ENCODE data around the gene TMEM114. TPM values are rescaled to one million over a fixed set of nuclear protein-coding genes. Genes with fewer than 3 reads are reported as not detected.

Gene TMEM114
- total RNA-seq (2014; rRNA removed; shearing (Covaris generic)): not detected in 2 replicates

DNA sequence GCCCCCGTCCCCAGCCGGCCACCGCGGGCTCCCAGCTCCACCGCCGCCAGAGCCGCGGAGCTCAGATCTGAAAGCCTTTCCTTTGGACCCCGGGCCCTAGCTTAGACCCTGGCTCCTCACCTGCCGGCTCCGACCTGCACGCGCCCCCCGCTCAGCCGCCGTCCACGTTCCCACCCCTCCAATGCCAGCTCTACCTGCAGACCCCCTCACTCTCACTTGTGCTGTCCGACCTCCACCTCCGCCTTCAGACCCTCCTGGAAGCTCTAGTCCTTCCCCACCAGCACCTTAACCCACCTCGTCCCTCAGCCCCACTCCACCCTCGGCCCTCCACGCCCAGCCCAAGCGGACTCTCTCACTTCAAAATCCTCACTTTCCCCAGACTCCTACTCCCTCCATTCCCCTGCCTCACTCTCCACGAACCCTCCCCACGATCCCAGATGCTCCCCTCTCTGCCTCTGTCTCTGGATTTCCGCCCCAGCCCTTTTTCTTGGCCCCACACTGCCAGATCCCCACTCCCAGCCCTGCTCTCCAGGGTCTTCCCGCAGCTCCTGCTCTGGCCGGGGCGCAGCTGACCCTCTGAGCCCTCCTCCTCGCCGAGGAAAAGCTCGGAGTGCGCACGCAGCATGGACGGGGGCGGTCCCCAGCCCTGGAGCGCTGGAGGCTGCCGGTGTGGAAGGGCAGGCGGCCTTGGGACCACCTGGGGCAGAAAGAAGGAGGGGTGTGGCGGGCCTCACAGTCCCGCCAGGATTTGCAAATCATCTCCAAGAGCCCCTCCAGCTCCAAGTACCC is at the start of gene TMEM114:
TSS of gene TMEM114 (minus strand) at position 612 of the 789 bp plus-strand sequence. CDS start 673 bp downstream, outside the sequence.
- DNase-seq (ENCODE audit: low spot score): no peak

- DNase-seq (ENCODE audit: low spot score): no peak
These were observed 49.4 kb upstream of the TMEM114 start for GRCh38 chr16:8639694-8640093.

DNA sequence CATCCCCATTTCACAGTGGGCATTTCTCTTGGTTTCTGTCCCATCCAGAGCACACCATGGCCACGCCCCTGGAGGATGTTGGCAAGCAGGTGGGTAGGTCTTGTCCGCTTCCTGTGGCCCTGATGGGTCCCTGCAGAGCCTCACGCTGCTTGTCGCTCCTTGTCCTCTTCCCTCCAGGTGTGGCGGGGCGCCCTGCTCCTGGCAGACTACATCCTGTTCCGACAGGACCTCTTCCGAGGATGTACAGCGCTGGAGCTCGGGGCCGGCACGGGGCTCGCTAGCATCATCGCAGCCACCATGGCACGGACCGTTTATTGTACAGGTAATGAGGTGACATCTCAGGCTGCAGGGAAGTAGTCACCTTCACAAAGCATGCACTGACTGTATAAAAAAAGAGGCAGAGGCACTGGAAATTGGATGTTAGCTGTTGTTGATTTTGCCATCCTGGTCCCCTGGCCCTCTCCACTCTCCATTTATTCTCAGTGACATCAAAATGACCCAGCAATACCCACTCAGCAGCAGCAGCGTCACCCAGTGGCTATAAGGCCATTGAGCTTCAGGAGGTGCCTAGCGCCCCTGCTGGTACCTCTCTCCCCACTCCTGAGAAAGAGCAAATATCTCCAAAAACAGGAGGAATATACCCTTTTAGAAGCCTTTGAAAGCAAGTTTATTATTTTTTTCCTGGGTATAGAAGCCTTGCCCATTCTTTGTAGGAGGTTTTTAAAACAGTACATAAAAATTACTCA is 44.9 kb upstream of the TMEM114 start:
- DNase-seq (ENCODE audit: low spot score): peak; percentile 26

DNA sequence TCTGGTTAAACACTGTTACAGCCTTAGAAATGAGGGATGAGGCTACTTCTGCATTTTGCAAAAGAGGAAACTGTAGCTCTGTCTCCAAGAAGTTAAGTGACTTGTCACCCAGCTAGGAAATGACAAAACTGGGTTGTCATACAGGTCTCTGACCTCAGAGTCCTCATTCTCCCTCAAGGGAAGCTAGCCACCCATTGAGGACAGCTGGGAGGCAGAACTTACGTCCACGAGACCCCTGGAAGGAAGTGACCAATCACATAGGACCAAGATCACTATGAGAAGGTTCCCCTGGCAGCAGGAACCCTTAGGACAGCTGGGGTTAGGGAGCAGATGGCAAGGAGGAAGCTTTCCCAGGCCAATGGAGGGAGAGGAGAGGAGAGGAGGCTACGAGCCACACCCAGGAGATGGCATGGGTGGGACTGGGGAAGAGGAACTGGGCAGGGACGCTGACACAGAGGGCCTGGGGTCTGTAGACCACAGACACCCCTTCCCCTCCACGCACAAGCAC is 42.4 kb upstream of the TMEM114 start:
- no peak for DNase-seq (ENCODE audit: low spot score)

DNA sequence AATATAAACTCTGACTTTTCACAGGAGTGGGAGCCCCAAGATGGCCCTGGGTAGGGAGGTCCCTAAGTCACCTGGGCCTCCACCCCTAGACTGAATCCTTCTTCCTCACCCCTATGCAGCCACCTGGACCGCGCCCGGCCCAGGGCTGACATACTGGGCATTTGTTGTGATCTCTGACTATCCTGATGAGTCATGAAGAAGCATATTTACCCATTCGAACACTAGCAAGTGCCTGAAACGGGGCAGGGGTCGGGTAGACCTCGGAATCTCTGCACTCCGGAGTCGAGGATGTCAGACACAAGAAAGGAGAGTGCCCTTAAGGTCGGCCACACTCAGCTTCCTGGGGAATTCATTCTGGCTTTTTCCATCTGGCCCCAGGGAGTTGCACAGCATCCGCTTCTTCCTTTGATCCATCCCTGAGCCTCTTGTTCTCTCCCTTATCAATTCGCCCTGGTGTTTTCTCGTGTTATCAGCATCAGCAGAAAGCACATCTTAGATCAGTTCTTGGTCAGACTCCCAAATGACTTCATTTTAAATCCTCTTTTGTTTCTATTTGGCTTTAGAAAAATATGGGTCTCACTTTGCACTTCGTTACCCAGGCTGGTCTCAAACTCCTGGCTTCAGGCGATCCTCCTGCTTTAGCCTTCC is 41.6 kb upstream of the TMEM114 start:
- no peak for DNase-seq (ENCODE audit: low spot score)

DNA sequence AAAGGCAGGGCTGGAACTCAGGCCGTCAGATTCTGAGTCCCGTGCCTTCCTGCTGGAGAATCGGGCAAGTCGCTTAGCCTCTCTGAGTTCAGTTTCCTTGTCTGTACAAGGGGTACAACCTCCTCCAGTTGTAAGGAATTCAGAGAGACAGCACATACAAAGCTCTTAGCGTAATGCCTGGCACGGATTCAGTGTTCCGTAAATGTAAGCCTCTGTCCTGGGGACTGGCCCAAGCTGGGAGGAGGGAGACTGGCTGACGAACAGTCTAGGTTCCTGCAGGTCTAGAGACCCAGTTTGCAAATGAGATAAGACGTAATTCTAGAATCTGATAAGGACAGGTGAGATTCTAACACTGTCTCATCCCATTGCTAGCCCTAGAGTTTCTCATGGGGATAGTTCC is 41.1 kb upstream of the TMEM114 start:
- DNase-seq (ENCODE audit: low spot score): no peak

DNA sequence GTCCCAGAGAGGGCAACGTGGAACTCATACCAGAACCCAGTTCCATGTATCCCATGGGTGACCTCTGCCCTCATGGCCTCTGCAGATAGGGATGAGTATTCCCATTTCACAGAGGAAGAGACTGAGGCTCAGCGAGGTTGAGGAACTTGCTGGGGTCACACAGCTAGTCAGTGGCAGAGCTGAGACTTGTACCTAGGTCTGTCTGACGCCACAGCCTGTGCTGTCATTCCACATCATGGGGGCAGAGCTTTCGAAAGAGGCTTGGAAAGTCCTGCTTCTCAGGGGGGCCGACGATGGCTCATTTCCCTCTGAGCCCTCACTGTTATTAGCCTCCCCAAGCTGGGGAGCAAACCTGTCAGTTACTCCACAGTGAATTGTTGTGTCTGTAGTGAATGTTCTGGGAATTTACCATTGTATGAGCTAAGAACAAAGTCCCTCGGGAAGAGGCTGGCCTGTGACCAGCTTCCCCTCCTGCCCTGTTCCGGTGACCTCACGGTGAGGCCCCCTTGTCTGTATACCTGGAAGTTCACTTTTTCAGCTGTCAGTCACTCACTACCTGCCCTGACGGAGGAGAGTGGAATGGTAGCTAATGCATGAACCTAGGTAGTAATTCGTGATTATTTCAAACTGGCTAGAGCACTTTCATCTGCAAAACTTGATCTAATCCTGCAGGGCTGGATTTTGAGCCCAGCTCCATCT is 40.1 kb upstream of the TMEM114 start:
- DNase-seq (ENCODE audit: low spot score): no peak

DNA sequence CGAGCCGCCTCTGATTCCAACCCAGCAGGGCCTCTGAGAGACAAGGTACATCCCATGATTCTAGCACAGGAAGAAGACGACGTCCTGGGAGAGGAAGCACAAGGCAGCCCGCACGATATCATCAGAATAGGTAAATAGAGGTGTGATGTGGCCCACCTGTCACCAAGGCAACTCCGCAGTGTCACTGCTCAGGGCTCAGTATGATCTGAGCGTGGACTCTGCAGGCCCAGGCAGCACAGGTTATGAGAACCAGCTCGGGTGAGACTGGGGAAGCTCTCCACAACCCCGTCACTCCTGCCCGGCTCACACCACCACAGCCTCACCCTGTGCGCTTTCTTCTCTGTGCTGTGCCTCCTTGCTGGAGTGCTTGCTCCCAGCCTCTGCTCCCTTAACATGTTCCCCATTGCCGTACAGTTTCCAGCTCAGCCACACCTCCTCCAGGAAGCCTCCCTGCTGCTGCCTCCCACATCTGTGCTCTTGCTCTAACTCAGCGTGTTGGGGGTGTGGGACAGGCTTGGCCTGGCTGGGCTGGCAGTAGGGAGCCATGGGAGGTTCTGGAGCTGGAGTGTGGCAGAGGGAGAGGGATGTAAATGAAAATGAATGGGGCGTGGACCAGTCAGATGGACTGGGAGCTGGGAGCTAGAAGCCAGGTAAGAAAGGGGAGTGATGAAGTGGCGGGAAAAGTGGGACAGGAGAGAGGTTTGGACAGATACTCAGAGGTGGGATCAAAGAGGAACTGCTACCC is 38.8 kb upstream of the TMEM114 start:
- DNase-seq (ENCODE audit: low spot score): no peak

GRCh38 chr16:8627456-8627855 is 37.1 kb upstream of the TMEM114 start:
- no peak for DNase-seq (ENCODE audit: low spot score)

DNA sequence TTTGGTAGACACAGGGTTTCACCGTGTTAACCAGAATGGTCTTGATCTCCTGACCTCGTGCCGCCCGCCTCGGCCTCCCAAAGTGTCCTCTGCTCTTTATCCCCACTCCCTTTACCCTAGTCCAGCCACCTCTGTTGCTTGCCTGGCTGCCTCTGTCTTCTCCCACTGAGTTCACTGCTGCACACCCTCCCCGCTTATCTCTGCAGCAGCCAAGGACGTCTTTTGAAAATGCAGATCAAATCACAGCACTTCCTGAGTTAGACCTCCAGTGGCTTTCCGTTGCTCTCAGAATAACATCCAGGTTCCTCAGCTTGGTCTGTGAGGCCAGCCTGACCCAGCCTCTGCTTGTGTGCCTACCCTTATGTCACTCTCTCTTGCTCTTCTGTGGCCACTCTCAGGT is 36.6 kb upstream of the TMEM114 start:
- DNase-seq (ENCODE audit: low spot score): no peak

- DNase-seq (ENCODE audit: low spot score): no peak
These were observed 35.3 kb upstream of the TMEM114 start for GRCh38 chr16:8625491-8626087.

GRCh38 chr16:8623634-8624033 is 33.3 kb upstream of the TMEM114 start:
- no peak for DNase-seq (ENCODE audit: low spot score)

- DNase-seq (ENCODE audit: low spot score): no peak
These were observed 32.0 kb upstream of the TMEM114 start for GRCh38 chr16:8622315-8622656.

DNA sequence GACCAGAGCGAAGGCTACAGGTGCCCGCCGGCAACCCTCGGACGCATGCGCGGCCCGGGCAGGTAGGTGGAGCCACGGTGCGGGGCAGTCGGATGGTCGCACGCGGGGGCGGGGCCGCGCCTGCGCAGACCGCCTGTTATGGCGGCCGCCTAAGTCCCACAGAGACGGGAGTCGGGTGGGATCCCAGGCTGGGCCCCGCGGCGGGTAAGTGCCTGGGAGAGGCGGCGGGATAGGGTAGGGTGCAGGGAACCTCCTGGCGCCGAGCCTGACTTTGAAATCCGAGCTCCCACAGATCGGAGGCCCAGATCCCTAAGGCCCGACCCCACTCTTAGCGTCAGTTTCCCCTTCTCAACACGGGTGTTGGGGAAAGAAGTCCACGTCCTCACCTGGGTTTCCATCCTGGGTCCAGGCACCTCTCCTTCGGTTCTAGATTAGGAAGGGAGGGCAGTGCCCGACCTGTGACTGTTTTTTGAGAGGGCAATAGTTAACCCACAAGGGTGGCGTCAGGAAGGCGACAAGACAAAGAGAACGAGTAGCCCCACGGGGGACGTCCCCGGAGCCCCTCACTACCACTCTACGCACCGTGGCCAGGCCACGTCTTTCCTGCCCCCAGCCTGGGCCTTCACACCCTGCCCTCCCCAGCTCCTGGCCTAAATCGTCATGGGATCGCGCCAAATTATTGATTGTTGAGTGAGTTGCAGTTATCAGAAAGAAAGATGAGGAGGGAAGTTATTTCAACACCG is 31.4 kb upstream of the TMEM114 start, which contains the start of gene METTL22:
TSS of gene METTL22 (plus strand) at position 127 of the 743 bp plus-strand sequence. CDS start 3,968 bp downstream, outside the sequence.
- peak; percentile 92 for DNase-seq (ENCODE audit: low spot score)

- DNase-seq (ENCODE audit: low spot score): no peak
These were observed 30.9 kb upstream of the TMEM114 start for GRCh38 chr16:8621222-8621571.

- DNase-seq (ENCODE audit: low spot score): no peak
These were observed 30.2 kb upstream of the TMEM114 start for GRCh38 chr16:8620535-8620934.

DNA sequence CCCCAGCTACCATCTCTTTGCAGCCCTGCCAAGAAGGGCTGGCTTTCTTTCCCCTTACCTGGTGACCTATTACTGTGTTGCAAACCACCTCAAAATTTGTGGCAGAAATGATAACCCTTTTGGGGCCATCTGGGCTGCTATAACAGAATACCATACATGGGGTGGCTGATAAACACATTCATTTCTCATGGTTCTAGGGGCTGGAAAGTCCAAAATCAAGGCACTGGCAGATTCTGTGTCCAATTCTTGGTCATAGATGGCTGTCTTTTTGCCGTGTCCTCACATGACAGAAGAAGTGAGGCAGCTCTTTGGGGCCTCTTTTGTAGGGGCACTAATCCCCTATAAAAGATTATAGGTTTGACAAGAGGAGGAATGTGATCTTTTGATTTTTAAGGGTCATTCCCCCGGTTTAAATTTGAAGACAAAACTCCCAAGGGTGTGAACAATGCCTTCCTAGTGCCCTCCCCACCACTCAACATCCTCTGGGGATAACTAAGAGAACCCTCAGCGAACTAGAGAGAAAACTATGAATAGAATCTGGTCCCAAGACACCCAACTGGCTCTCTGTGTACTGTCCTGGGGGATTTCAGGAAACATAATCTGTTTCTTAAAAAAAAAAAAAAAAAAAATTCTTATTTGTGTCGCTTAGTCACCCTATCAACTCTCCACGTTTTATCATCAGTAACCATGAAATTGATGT is 29.5 kb upstream of the TMEM114 start:
- DNase-seq (ENCODE audit: low spot score): no peak

DNA sequence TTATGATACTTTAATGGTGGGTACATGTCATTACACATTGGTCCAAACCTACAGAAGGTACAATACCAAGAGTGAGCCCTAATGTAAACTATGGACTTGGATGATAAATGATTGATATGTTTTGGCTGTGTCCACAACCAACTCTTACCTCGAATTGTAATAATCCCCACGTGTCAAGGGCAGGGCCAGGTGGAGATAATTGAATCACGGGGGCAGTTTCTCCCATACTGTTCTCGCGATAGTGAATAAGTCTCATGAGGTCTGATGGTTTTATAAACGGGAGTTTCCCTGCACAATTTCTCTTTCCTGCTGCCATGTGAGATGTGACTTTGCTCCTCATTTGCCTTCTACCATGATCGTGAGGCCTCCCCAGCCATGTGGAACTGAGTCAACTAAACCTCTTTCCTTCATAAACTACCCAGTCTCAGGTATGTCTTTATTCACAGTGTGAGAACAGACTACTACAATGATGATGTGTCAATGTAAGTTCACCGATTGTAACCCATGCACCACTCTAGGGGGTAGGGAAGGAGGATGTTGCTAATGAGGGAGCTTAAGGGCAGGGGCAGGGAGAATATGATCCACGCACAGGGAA is 24.2 kb upstream of the TMEM114 start:
- DNase-seq (ENCODE audit: low spot score): no peak

Measured in HT-29 (cell line).